IMR-90 (cell line): ENCODE measurements around the gene KLHL25. TPM values are rescaled to one million over a fixed set of nuclear protein-coding genes. Genes with fewer than 3 reads are reported as not detected.

ENCODE experiments used
- ATAC-seq: fragments of 200-7000 bp; cut with Tn5 transposase; 2 replicates; pipeline ENCODE4 v1.9.1; 2020; ENCODE audit warnings: low read depth, mild to moderate bottlenecking, moderate library complexity
- BruUV-seq: library from RNA; stranded (reverse); fragments of 400-500 nt; replicated peaks from 2 replicates; lab custom pipeline; 2021; lab: Mats Ljungman, UMichigan
- CTCF ChIA-PET: fragments of 300-600 bp; formaldehyde crosslinking; extraction: SDS; loops from one replicate; lab custom pipeline; 2021; ENCODE audit warnings: antibody characterized with exemption; lab: Yijun Ruan, JAX
- POLR2A ChIA-PET: fragments of 300-600 bp; sonication (Branson Sonifier 250); formaldehyde crosslinking; loops from one replicate; lab custom pipeline; 2022; ENCODE audit warnings: antibody characterized with exemption; ENCODE audit not compliant: unreplicated experiment; lab: Charles Lee
- DNase-seq: peaks from one replicate; pipeline ENCODE4 v3.0.0; 2013
- H2AFZ ChIP-seq: replicated peaks from 2 replicates; pipeline ENCODE3; 2013; ENCODE audit warnings: low read length, mild to moderate bottlenecking; ENCODE audit not compliant: poor library complexity
- H2AK5ac ChIP-seq: 2 replicates; pipeline ENCODE4 v1.6.1; 2013; ENCODE audit warnings: low read depth, low read length, inconsistent platforms
- H2AK9ac ChIP-seq: replicated peaks from 2 replicates; pipeline ENCODE3; 2013; ENCODE audit warnings: mild to moderate bottlenecking, low read depth, low read length, moderate library complexity; ENCODE audit not compliant: poor library complexity
- H2BK120ac ChIP-seq: 2 replicates; pipeline ENCODE4 v1.6.1; 2013; ENCODE audit warnings: low read depth, low read length, inconsistent platforms
- H2BK15ac ChIP-seq: 3 replicates; pipeline ENCODE4 v1.6.1; 2013; ENCODE audit warnings: low read depth, low read length, inconsistent platforms
- H2BK20ac ChIP-seq: 2 replicates; pipeline ENCODE4 v1.6.1; 2013; ENCODE audit warnings: low read depth, mild to moderate bottlenecking, inconsistent platforms, low read length, moderate library complexity
- H2BK5ac ChIP-seq: 2 replicates; pipeline ENCODE4 v1.6.1; 2013; ENCODE audit warnings: mild to moderate bottlenecking, low read depth, low read length, inconsistent platforms; ENCODE audit not compliant: poor library complexity, severe bottlenecking
- H3K14ac ChIP-seq: replicated peaks from 2 replicates; pipeline ENCODE4 v1.6.1; 2013; ENCODE audit warnings: low read depth, low read length, inconsistent platforms
- H3K18ac ChIP-seq: 2 replicates; pipeline ENCODE4 v1.6.1; 2013; ENCODE audit warnings: low read depth, low read length, control low read depth
- H3K23ac ChIP-seq: 2 replicates; pipeline ENCODE4 v1.6.1; 2013; ENCODE audit warnings: low read depth, low read length, inconsistent platforms
- H3K27ac ChIP-seq: 2 replicates; pipeline ENCODE4 v1.5.1; 2013; ENCODE audit warnings: mild to moderate bottlenecking, control low read depth, low read length; ENCODE audit not compliant: insufficient read depth
- H3K27me3 ChIP-seq: 2 replicates; pipeline ENCODE4 v1.6.1; 2013; ENCODE audit warnings: low read length; ENCODE audit not compliant: control insufficient read depth, insufficient read depth
- H3K36me3 ChIP-seq: 2 replicates; pipeline ENCODE4 v1.6.1; 2013; ENCODE audit warnings: low read length, mixed read lengths; ENCODE audit not compliant: control insufficient read depth, insufficient read depth
- H3K4ac ChIP-seq: 2 replicates; pipeline ENCODE4 v1.6.1; 2013; ENCODE audit warnings: low read depth, low read length, inconsistent platforms
- H3K4me1 ChIP-seq: 2 replicates; pipeline ENCODE4 v1.6.1; 2013; ENCODE audit warnings: low read length, mixed read lengths; ENCODE audit not compliant: control insufficient read depth, insufficient read depth
- H3K4me2 ChIP-seq: 2 replicates; pipeline ENCODE4 v1.6.1; 2013; ENCODE audit warnings: low read depth, mild to moderate bottlenecking, control low read depth, low read length, moderate library complexity
- H3K4me3 ChIP-seq: 2 replicates; pipeline ENCODE4 v1.5.1; 2013; ENCODE audit warnings: low read depth, mild to moderate bottlenecking, control low read depth, low read length, moderate library complexity; ENCODE audit not compliant: insufficient read depth
- H3K56ac ChIP-seq: 2 replicates; pipeline ENCODE4 v1.6.1; 2013; ENCODE audit warnings: low read length, inconsistent platforms; ENCODE audit not compliant: insufficient read depth; ENCODE audit errors: extremely low read depth
- H3K79me1 ChIP-seq, 2 experiments: 2 replicates each; pipeline ENCODE4 v1.6.1; 2013; ENCODE audit warnings: low read length in 2 of 2, inconsistent platforms in 1 of 2, low read depth in 1 of 2
- H3K9ac ChIP-seq: 2 replicates; pipeline ENCODE4 v1.6.1; 2013; ENCODE audit warnings: low read depth, low read length, control low read depth
- H3K9me1 ChIP-seq: 2 replicates; pipeline ENCODE4 v1.6.1; 2013; ENCODE audit warnings: low read length, inconsistent platforms; ENCODE audit not compliant: insufficient read depth
- H3K9me3 ChIP-seq: 2 replicates; pipeline ENCODE4 v1.6.1; 2013; ENCODE audit warnings: low read length; ENCODE audit not compliant: control insufficient read depth, insufficient read depth
- H4K20me1 ChIP-seq: 2 replicates; pipeline ENCODE4 v1.6.1; 2013; ENCODE audit warnings: low read length, inconsistent platforms; ENCODE audit not compliant: insufficient read depth
- H4K5ac ChIP-seq: 2 replicates; pipeline ENCODE4 v1.6.1; 2013; ENCODE audit warnings: mild to moderate bottlenecking, low read depth, low read length, control low read depth
- H4K8ac ChIP-seq, 2 experiments: 2 replicates each; pipeline ENCODE4 v1.6.1; 2013; ENCODE audit warnings: low read depth in 2 of 2, low read length in 2 of 2, control low read depth in 1 of 2, inconsistent platforms in 1 of 2
- H4K91ac ChIP-seq: 2 replicates; pipeline ENCODE4 v1.6.1; 2013; ENCODE audit warnings: low read depth, low read length, inconsistent platforms; ENCODE audit not compliant: insufficient read depth
- CEBPB ChIP-seq: IDR thresholded peaks from 2 replicates; pipeline ENCODE4 v1.6.1; 2012; ENCODE audit warnings: low read depth, low read length, improper control_type of control experiment
- NFE2L2 ChIP-seq: fragments of 150-350 bp; IDR thresholded peaks from 2 replicates; pipeline ENCODE4 v1.6.1; 2016; ENCODE audit warnings: low read depth, mild to moderate bottlenecking, low read length
- POLR2A ChIP-seq: IDR thresholded peaks from 2 replicates; pipeline ENCODE4 v1.6.1; 2012; ENCODE audit warnings: mild to moderate bottlenecking, low read depth, low read length
- RAD21 ChIP-seq: IDR thresholded peaks from 2 replicates; pipeline ENCODE4 v1.6.1; 2012; ENCODE audit warnings: low read length, improper control_type of control experiment
- RCOR1 ChIP-seq: IDR thresholded peaks from 2 replicates; pipeline ENCODE4 v1.6.1; 2012; ENCODE audit warnings: mild to moderate bottlenecking, low read length, improper control_type of control experiment; ENCODE audit not compliant: insufficient replicate concordance
- SMC3 ChIP-seq: fragments of 150-350 bp; IDR thresholded peaks from 2 replicates; pipeline ENCODE4 v1.6.1; 2016; ENCODE audit warnings: low read depth, mild to moderate bottlenecking, antibody characterized with exemption, low read length, moderate library complexity
- USF2 ChIP-seq: fragments of 150-350 bp; IDR thresholded peaks from 2 replicates; pipeline ENCODE4 v1.6.1; 2017; ENCODE audit warnings: mild to moderate bottlenecking, antibody characterized with exemption, low read length, low read depth
- WGBS, 2 experiments: methylation state at CpG; one replicate each; pipeline versions ENCODE4 v1.1.5 to v1.1.7; 2013; ENCODE audit warnings: missing lambda C conversion rate in 2 of 2; ENCODE audit not compliant: insufficient read length in 1 of 2; ENCODE audit errors: extremely low coverage in 2 of 2; 5-methylcytosine and 5-hydroxymethylcytosine counted together
- dilution Hi-C: fragments of 300-500 bp; cut with HindIII; formaldehyde crosslinking; loops from one replicate; pipeline ENCODE4 v1.14.3; 2018; ENCODE audit warnings: low sequenced_read_pairs; ENCODE audit not compliant: unreplicated experiment
- in situ Hi-C: fragments of 300-500 bp; cut with MboI; formaldehyde crosslinking; loops from 3 replicates; pipeline ENCODE4 v1.14.3; 2019; ENCODE audit warnings: low sequenced_read_pairs, inconsistent platforms, mixed read lengths
- intact Hi-C: fragments of 100-400 bp; cut with micrococcal nuclease; formaldehyde crosslinking; loops from 2 replicates; pipeline ENCODE4 v1.10.0; 2022
- polyA plus RNA-seq, 3 experiments: library from polyadenylated mRNA; depleted of rRNA; stranded (reverse); fragments of >200 nt; gene quantifications; 2 replicates each; pipeline ENCODE4 v1.2.3, GENCODE V29; 2012; ENCODE audit warnings: low replicate concordance in 1 of 3
- total RNA-seq: library from RNA; depleted of rRNA; stranded (reverse); fragments of >200 nt; gene quantifications from 2 replicates; pipeline ENCODE4 v1.2.3, GENCODE V29; 2012
- TF ChIP-seq, protein P1 (sequence below): fragments of 150-350 bp; IDR thresholded peaks from 2 replicates; pipeline ENCODE4 v1.6.1; 2016; ENCODE audit warnings: low read depth, mild to moderate bottlenecking, low read length, moderate library complexity, borderline replicate concordance

The KLHL25 gene
- total and polyA plus RNA-seq, 2 of the 4 experiments (the other 2 are of a cell fraction): 2.7 to 5.6 TPM

DNA sequence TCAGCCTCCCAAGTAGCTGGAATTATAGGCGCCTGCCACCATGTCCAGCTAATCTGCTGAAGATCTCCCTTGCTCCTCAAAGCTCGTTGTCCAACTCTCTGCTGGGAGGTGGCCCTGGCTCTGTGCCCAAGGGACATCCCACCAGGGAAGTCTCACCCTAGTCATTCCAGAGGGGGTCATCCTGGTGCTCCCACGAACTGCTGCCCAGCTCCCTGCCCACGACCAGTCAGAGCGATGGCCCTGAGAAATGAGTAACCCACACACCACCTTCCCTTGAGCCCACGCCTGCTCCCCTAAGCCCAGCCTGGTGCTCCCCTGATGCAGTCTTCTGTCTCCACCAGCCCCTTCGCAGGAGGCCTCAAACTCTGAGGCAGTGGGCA, 5.2 kb downstream of the KLHL25 start:
- H3K36me3 ChIP-seq: no peaks in the 10 kb centered on the region
- ChIA-PET CTCF (interaction anchor here (1.1 kb wide), 1 partner anchor 21 kb away, joined by 3 read pairs; no protein-coding TSS in a partner anchor), POLR2A (no interaction called here)
- no peak for DNase-seq
- H2BK20ac ChIP-seq: no peak overlapping the region
- H3K14ac ChIP-seq: no peak overlapping the region
- H3K27ac ChIP-seq: no peak overlapping the region
- in situ Hi-C loops: no loop called here
- H3K9me3 ChIP-seq: no peaks in the 10 kb centered on the region
- no peak for ATAC-seq
- no peak overlapping the region for H3K4me2 ChIP-seq
- H3K4me3 ChIP-seq: no peak overlapping the region
- no peak overlapping the region for H2BK15ac ChIP-seq
- H3K9me1 ChIP-seq: peaks cover 26% of the 10 kb centered on the region
- intact Hi-C loops: no loop called here
- H3K79me1 ChIP-seq: peaks cover 37 to 72% of the 10 kb centered on the region in 2 experiments; a peak in 3 of 4 replicates
- no peaks in the 10 kb centered on the region for H3K27me3 ChIP-seq
- no peak overlapping the region for H2BK5ac ChIP-seq
- H4K20me1 ChIP-seq: peaks cover 30% of the 10 kb centered on the region
- H2AFZ ChIP-seq: no peak overlapping the region
- 84% methylated on average over 3 of the region's 7 CpGs; no CpG with 5 or more reads in 1 of the 2 experiments for WGBS, 2 experiments
- no peak overlapping the region for H3K4ac ChIP-seq
- no peak overlapping the region for H3K9ac ChIP-seq
- H4K91ac ChIP-seq: no peak overlapping the region
- BruUV-seq: no TSS peak
- H3K18ac ChIP-seq: no peak overlapping the region
- no peak overlapping the region for H3K56ac ChIP-seq
- H4K5ac ChIP-seq: no peak overlapping the region
- TF ChIP-seq CEBPB (no peak), POLR2A (no peak), RCOR1 (no peak), NFE2L2 (no peak), USF2 (no peak), SMC3 (no peak), RAD21 (no peak)
- TF ChIP-seq, protein P1, sequence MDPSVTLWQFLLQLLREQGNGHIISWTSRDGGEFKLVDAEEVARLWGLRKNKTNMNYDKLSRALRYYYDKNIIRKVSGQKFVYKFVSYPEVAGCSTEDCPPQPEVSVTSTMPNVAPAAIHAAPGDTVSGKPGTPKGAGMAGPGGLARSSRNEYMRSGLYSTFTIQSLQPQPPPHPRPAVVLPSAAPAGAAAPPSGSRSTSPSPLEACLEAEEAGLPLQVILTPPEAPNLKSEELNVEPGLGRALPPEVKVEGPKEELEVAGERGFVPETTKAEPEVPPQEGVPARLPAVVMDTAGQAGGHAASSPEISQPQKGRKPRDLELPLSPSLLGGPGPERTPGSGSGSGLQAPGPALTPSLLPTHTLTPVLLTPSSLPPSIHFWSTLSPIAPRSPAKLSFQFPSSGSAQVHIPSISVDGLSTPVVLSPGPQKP: no peak
- peaks cover 25% of the 10 kb centered on the region for H3K4me1 ChIP-seq
- no peak overlapping the region for H2AK9ac ChIP-seq
- H3K23ac ChIP-seq: no peak overlapping the region
- no peak overlapping the region for H2AK5ac ChIP-seq
- H4K8ac ChIP-seq: no peak overlapping the region
- dilution Hi-C loops: no loop called here
- H2BK120ac ChIP-seq: no peak overlapping the region
